IMR-90 (cell line): ENCODE measurements around the gene CTNND2. TPM values are rescaled to one million over a fixed set of nuclear protein-coding genes. Genes with fewer than 3 reads are reported as not detected.
"Not testable (repeated sequence)": the region's sequence is repeated elsewhere in the genome, so short reads cannot be mapped to it uniquely, and the experiment has no call there.

Experiments used
- ATAC-seq: fragments of 200-7000 bp; cut with Tn5 transposase; 2 replicates; pipeline ENCODE4 v1.9.1; 2020; ENCODE audit warnings: low read depth, mild to moderate bottlenecking, moderate library complexity
- BruUV-seq: library from RNA; stranded (reverse); fragments of 400-500 nt; replicated peaks from 2 replicates; lab custom pipeline; 2021; lab: Mats Ljungman, UMichigan
- CTCF ChIA-PET: fragments of 300-600 bp; formaldehyde crosslinking; extraction: SDS; loops from one replicate; lab custom pipeline; 2021; ENCODE audit warnings: antibody characterized with exemption; lab: Yijun Ruan, JAX
- POLR2A ChIA-PET: fragments of 300-600 bp; sonication (Branson Sonifier 250); formaldehyde crosslinking; loops from one replicate; lab custom pipeline; 2022; ENCODE audit warnings: antibody characterized with exemption; ENCODE audit not compliant: unreplicated experiment; lab: Charles Lee
- DNase-seq: peaks from one replicate; pipeline ENCODE4 v3.0.0; 2013
- H2AFZ ChIP-seq: replicated peaks from 2 replicates; pipeline ENCODE3; 2013; ENCODE audit warnings: low read length, mild to moderate bottlenecking; ENCODE audit not compliant: poor library complexity
- H2AK5ac ChIP-seq: 2 replicates; pipeline ENCODE4 v1.6.1; 2013; ENCODE audit warnings: low read depth, low read length, inconsistent platforms
- H2AK9ac ChIP-seq: replicated peaks from 2 replicates; pipeline ENCODE3; 2013; ENCODE audit warnings: mild to moderate bottlenecking, low read depth, low read length, moderate library complexity; ENCODE audit not compliant: poor library complexity
- H2BK120ac ChIP-seq: 2 replicates; pipeline ENCODE4 v1.6.1; 2013; ENCODE audit warnings: low read depth, low read length, inconsistent platforms
- H2BK15ac ChIP-seq: 3 replicates; pipeline ENCODE4 v1.6.1; 2013; ENCODE audit warnings: low read depth, low read length, inconsistent platforms
- H2BK20ac ChIP-seq: 2 replicates; pipeline ENCODE4 v1.6.1; 2013; ENCODE audit warnings: low read depth, mild to moderate bottlenecking, inconsistent platforms, low read length, moderate library complexity
- H2BK5ac ChIP-seq: 2 replicates; pipeline ENCODE4 v1.6.1; 2013; ENCODE audit warnings: mild to moderate bottlenecking, low read depth, low read length, inconsistent platforms; ENCODE audit not compliant: poor library complexity, severe bottlenecking
- H3K14ac ChIP-seq: replicated peaks from 2 replicates; pipeline ENCODE4 v1.6.1; 2013; ENCODE audit warnings: low read depth, low read length, inconsistent platforms
- H3K18ac ChIP-seq: 2 replicates; pipeline ENCODE4 v1.6.1; 2013; ENCODE audit warnings: low read depth, low read length, control low read depth
- H3K23ac ChIP-seq: 2 replicates; pipeline ENCODE4 v1.6.1; 2013; ENCODE audit warnings: low read depth, low read length, inconsistent platforms
- H3K27ac ChIP-seq: 2 replicates; pipeline ENCODE4 v1.5.1; 2013; ENCODE audit warnings: mild to moderate bottlenecking, control low read depth, low read length; ENCODE audit not compliant: insufficient read depth
- H3K27me3 ChIP-seq: 2 replicates; pipeline ENCODE4 v1.6.1; 2013; ENCODE audit warnings: low read length; ENCODE audit not compliant: control insufficient read depth, insufficient read depth
- H3K36me3 ChIP-seq: 2 replicates; pipeline ENCODE4 v1.6.1; 2013; ENCODE audit warnings: low read length, mixed read lengths; ENCODE audit not compliant: control insufficient read depth, insufficient read depth
- H3K4ac ChIP-seq: 2 replicates; pipeline ENCODE4 v1.6.1; 2013; ENCODE audit warnings: low read depth, low read length, inconsistent platforms
- H3K4me1 ChIP-seq: 2 replicates; pipeline ENCODE4 v1.6.1; 2013; ENCODE audit warnings: low read length, mixed read lengths; ENCODE audit not compliant: control insufficient read depth, insufficient read depth
- H3K4me2 ChIP-seq: 2 replicates; pipeline ENCODE4 v1.6.1; 2013; ENCODE audit warnings: low read depth, mild to moderate bottlenecking, control low read depth, low read length, moderate library complexity
- H3K4me3 ChIP-seq: 2 replicates; pipeline ENCODE4 v1.5.1; 2013; ENCODE audit warnings: low read depth, mild to moderate bottlenecking, control low read depth, low read length, moderate library complexity; ENCODE audit not compliant: insufficient read depth
- H3K56ac ChIP-seq: 2 replicates; pipeline ENCODE4 v1.6.1; 2013; ENCODE audit warnings: low read length, inconsistent platforms; ENCODE audit not compliant: insufficient read depth; ENCODE audit errors: extremely low read depth
- H3K79me1 ChIP-seq, 2 experiments: 2 replicates each; pipeline ENCODE4 v1.6.1; 2013; ENCODE audit warnings: low read length in 2 of 2, inconsistent platforms in 1 of 2, low read depth in 1 of 2
- H3K9ac ChIP-seq: 2 replicates; pipeline ENCODE4 v1.6.1; 2013; ENCODE audit warnings: low read depth, low read length, control low read depth
- H3K9me1 ChIP-seq: 2 replicates; pipeline ENCODE4 v1.6.1; 2013; ENCODE audit warnings: low read length, inconsistent platforms; ENCODE audit not compliant: insufficient read depth
- H3K9me3 ChIP-seq: 2 replicates; pipeline ENCODE4 v1.6.1; 2013; ENCODE audit warnings: low read length; ENCODE audit not compliant: control insufficient read depth, insufficient read depth
- H4K20me1 ChIP-seq: 2 replicates; pipeline ENCODE4 v1.6.1; 2013; ENCODE audit warnings: low read length, inconsistent platforms; ENCODE audit not compliant: insufficient read depth
- H4K5ac ChIP-seq: 2 replicates; pipeline ENCODE4 v1.6.1; 2013; ENCODE audit warnings: mild to moderate bottlenecking, low read depth, low read length, control low read depth
- H4K8ac ChIP-seq, 2 experiments: 2 replicates each; pipeline ENCODE4 v1.6.1; 2013; ENCODE audit warnings: low read depth in 2 of 2, low read length in 2 of 2, control low read depth in 1 of 2, inconsistent platforms in 1 of 2
- H4K91ac ChIP-seq: 2 replicates; pipeline ENCODE4 v1.6.1; 2013; ENCODE audit warnings: low read depth, low read length, inconsistent platforms; ENCODE audit not compliant: insufficient read depth
- ELK1 ChIP-seq: fragments of 150-350 bp; IDR thresholded peaks from 2 replicates; pipeline ENCODE4 v1.6.1; 2016; ENCODE audit warnings: low read depth, mild to moderate bottlenecking, low read length, moderate library complexity, borderline replicate concordance
- MAFK ChIP-seq: IDR thresholded peaks from 2 replicates; pipeline ENCODE4 v1.6.1; 2012; ENCODE audit warnings: low read depth, low read length, improper control_type of control experiment
- MAZ ChIP-seq: IDR thresholded peaks from 2 replicates; pipeline ENCODE4 v1.6.1; 2012; ENCODE audit warnings: low read depth, mild to moderate bottlenecking, low read length, improper control_type of control experiment, moderate library complexity, borderline replicate concordance
- MXI1 ChIP-seq: IDR thresholded peaks from 2 replicates; pipeline ENCODE4 v1.6.1; 2012; ENCODE audit warnings: low read depth, mild to moderate bottlenecking, low read length, moderate library complexity, borderline replicate concordance
- POLR2A ChIP-seq: IDR thresholded peaks from 2 replicates; pipeline ENCODE4 v1.6.1; 2012; ENCODE audit warnings: mild to moderate bottlenecking, low read depth, low read length
- RAD21 ChIP-seq: IDR thresholded peaks from 2 replicates; pipeline ENCODE4 v1.6.1; 2012; ENCODE audit warnings: low read length, improper control_type of control experiment
- RCOR1 ChIP-seq: IDR thresholded peaks from 2 replicates; pipeline ENCODE4 v1.6.1; 2012; ENCODE audit warnings: mild to moderate bottlenecking, low read length, improper control_type of control experiment; ENCODE audit not compliant: insufficient replicate concordance
- RFX5 ChIP-seq: IDR thresholded peaks from 2 replicates; pipeline ENCODE4 v1.8.0; 2012; ENCODE audit warnings: low read depth, mild to moderate bottlenecking, low read length, moderate library complexity
- USF2 ChIP-seq: fragments of 150-350 bp; IDR thresholded peaks from 2 replicates; pipeline ENCODE4 v1.6.1; 2017; ENCODE audit warnings: mild to moderate bottlenecking, antibody characterized with exemption, low read length, low read depth
- WGBS, 2 experiments: methylation state at CpG; one replicate each; pipeline versions ENCODE4 v1.1.5 to v1.1.7; 2013; ENCODE audit warnings: missing lambda C conversion rate in 2 of 2; ENCODE audit not compliant: insufficient read length in 1 of 2; ENCODE audit errors: extremely low coverage in 2 of 2; 5-methylcytosine and 5-hydroxymethylcytosine counted together
- dilution Hi-C: fragments of 300-500 bp; cut with HindIII; formaldehyde crosslinking; loops from one replicate; pipeline ENCODE4 v1.14.3; 2018; ENCODE audit warnings: low sequenced_read_pairs; ENCODE audit not compliant: unreplicated experiment
- in situ Hi-C: fragments of 300-500 bp; cut with MboI; formaldehyde crosslinking; loops from 3 replicates; pipeline ENCODE4 v1.14.3; 2019; ENCODE audit warnings: low sequenced_read_pairs, inconsistent platforms, mixed read lengths
- intact Hi-C: fragments of 100-400 bp; cut with micrococcal nuclease; formaldehyde crosslinking; loops from 2 replicates; pipeline ENCODE4 v1.10.0; 2022
- polyA plus RNA-seq, 3 experiments: library from polyadenylated mRNA; depleted of rRNA; stranded (reverse); fragments of >200 nt; gene quantifications; 2 replicates each; pipeline ENCODE4 v1.2.3, GENCODE V29; 2012; ENCODE audit warnings: low replicate concordance in 1 of 3
- total RNA-seq: library from RNA; depleted of rRNA; stranded (reverse); fragments of >200 nt; gene quantifications from 2 replicates; pipeline ENCODE4 v1.2.3, GENCODE V29; 2012

CTNND2 gene
- total and polyA plus RNA-seq, 2 of the 4 experiments (the other 2 are of a cell fraction), result not detected

GRCh38 chr5:11415751-11416150, 488.5 kb downstream of the CTNND2 start:
- H3K4me1 ChIP-seq, result no peaks in the 10 kb centered on the region
- H4K5ac ChIP-seq, result no peak overlapping the region
- no peaks in the 10 kb centered on the region for H3K9me1 ChIP-seq
- H2AFZ ChIP-seq, result no peak overlapping the region
- H2AK5ac ChIP-seq, result no peak overlapping the region
- H3K4ac ChIP-seq, result no peak overlapping the region
- no peaks in the 10 kb centered on the region for H3K79me1 ChIP-seq
- no peak overlapping the region for H3K4me3 ChIP-seq
- H2BK15ac ChIP-seq, result no peak overlapping the region
- no peaks in the 10 kb centered on the region for H4K20me1 ChIP-seq
- no peak overlapping the region for H4K91ac ChIP-seq
- POLR2A ChIA-PET, result no interaction called here
- H3K18ac ChIP-seq, result no peak overlapping the region
- intact Hi-C loops, result no loop called here
- H3K9me3 ChIP-seq, result peaks cover 2% of the 10 kb centered on the region; the same call in 1 of the 2 replicates
- no peak overlapping the region for H3K27ac ChIP-seq
- ATAC-seq (no peak), DNase-seq (no peak)
- H3K27me3 ChIP-seq, result no peaks in the 10 kb centered on the region
- H3K4me2 ChIP-seq, result no peak overlapping the region
- H4K8ac ChIP-seq, result no peak overlapping the region
- no TSS peak for BruUV-seq
- H3K36me3 ChIP-seq, result no peaks in the 10 kb centered on the region
- dilution Hi-C loops, result no loop called here
- no peak for TF ChIP-seq MAZ
- no peak for TF ChIP-seq RFX5
- no peak for TF ChIP-seq USF2
- no peak for TF ChIP-seq ELK1
- TF ChIP-seq RCOR1, result no peak
- TF ChIP-seq MAFK, result no peak
- no peak for TF ChIP-seq POLR2A
- no peak for TF ChIP-seq MXI1
- TF ChIP-seq RAD21, result no peak
- no peak overlapping the region for H2BK5ac ChIP-seq
- no peak overlapping the region for H3K9ac ChIP-seq
- H2BK120ac ChIP-seq, result no peak overlapping the region
- no peak overlapping the region for H2BK20ac ChIP-seq
- no CpG with 5 or more reads among the region's 3 CpGs for WGBS, 2 experiments
- H3K56ac ChIP-seq, result no peak overlapping the region
- H2AK9ac ChIP-seq, result no peak overlapping the region
- CTCF ChIA-PET, result no interaction called here
- H3K14ac ChIP-seq, result no peak overlapping the region
- in situ Hi-C loops, result no loop called here
- no peak overlapping the region for H3K23ac ChIP-seq

GRCh38 chr5:11414732-11415131, 489.5 kb downstream of the CTNND2 start:
- H3K18ac ChIP-seq, H2BK5ac ChIP-seq, H3K9ac ChIP-seq, H4K8ac ChIP-seq, H4K91ac ChIP-seq, H3K36me3 ChIP-seq, H3K4ac ChIP-seq, ATAC-seq, H3K9me1 ChIP-seq, H3K56ac ChIP-seq, intact Hi-C loops, H3K4me2 ChIP-seq, H3K14ac ChIP-seq, H3K27ac ChIP-seq, H2BK120ac ChIP-seq, H4K5ac ChIP-seq, H2AFZ ChIP-seq, H3K4me3 ChIP-seq, in situ Hi-C loops, H2BK15ac ChIP-seq, DNase-seq, H3K9me3 ChIP-seq, H2AK9ac ChIP-seq, H3K4me1 ChIP-seq, H3K27me3 ChIP-seq, H2AK5ac ChIP-seq, dilution Hi-C loops, H3K23ac ChIP-seq, H4K20me1 ChIP-seq, H3K79me1 ChIP-seq, POLR2A ChIA-PET, BruUV-seq, H2BK20ac ChIP-seq: not testable (repeated sequence)
- CTCF ChIA-PET, result interaction anchor here (0.6 kb wide), 1 partner anchor 203 kb away, joined by 4 read pairs; no protein-coding TSS in a partner anchor
- no CpG with 5 or more reads among the region's 1 CpG for WGBS, 2 experiments
